Measurements from ENCODE around the gene SUPT6H.
"Not testable (repeated sequence)": the region's sequence is repeated elsewhere in the genome, so short reads cannot be mapped to it uniquely, and the experiment has no call there.

SUPT6H gene

GRCh38 chr17:28641579-28641978 is 20.4 kb upstream of the SUPT6H start:
- Mint-ChIP-seq H3K27me3 (no peaks in the 10 kb centered on the region), H3K27ac (no peak overlapping the region), H3K4me3 (no peak overlapping the region), H3K9me3 (no peaks in the 10 kb centered on the region), H3K4me1 (ENCODE audit: low read depth) (peaks cover 43% of the 10 kb centered on the region), H3K36me3 (ENCODE audit: low read depth) (peaks cover 69% of the 10 kb centered on the region)

GRCh38 chr17:28643983-28644786 is 17.8 kb upstream of the SUPT6H start:
- Mint-ChIP-seq H3K4me1 (ENCODE audit: low read depth) (peaks cover 45% of the 10 kb centered on the region), H3K4me3 (peak overlapping the region; percentile 97), H3K27me3 (no peaks in the 10 kb centered on the region), H3K27ac (peak overlapping the region; percentile 94), H3K36me3 (ENCODE audit: low read depth) (peaks cover 64% of the 10 kb centered on the region), H3K9me3 (no peaks in the 10 kb centered on the region)

GRCh38 chr17:28644787-28645575 is 17.0 kb upstream of the SUPT6H start, which contains the start of gene BLTP2:
TSS of gene BLTP2 (minus strand) at chr17:28645158. CDS start at chr17:28645056, 102 bp downstream.
- Mint-ChIP-seq H3K27ac (peak within 1 kb of the TSS; percentile 94), H3K9me3 (no peaks in the 10 kb centered on the region), H3K4me1 (ENCODE audit: low read depth) (peaks cover 38% of the 10 kb centered on the region), H3K36me3 (ENCODE audit: low read depth) (peaks cover 58% of the 10 kb centered on the region), H3K27me3 (no peaks in the 10 kb centered on the region), H3K4me3 (peak within 1 kb of the TSS; percentile 97)

GRCh38 chr17:28645576-28645939 is 16.4 kb upstream of the SUPT6H start:
- Mint-ChIP-seq H3K27ac (peak overlapping the region; percentile 78), H3K9me3 (no peaks in the 10 kb centered on the region), H3K27me3 (no peaks in the 10 kb centered on the region), H3K4me1 (ENCODE audit: low read depth) (peaks cover 38% of the 10 kb centered on the region), H3K4me3 (peak overlapping the region; percentile 97), H3K36me3 (ENCODE audit: low read depth) (peaks cover 54% of the 10 kb centered on the region)

GRCh38 chr17:28646039-28646754 is 15.8 kb upstream of the SUPT6H start:
- Mint-ChIP-seq H3K4me3 (peak overlapping the region; percentile 97), H3K9me3 (no peaks in the 10 kb centered on the region), H3K36me3 (ENCODE audit: low read depth) (peaks cover 47% of the 10 kb centered on the region), H3K27ac (peak overlapping the region; percentile 78), H3K4me1 (ENCODE audit: low read depth) (peaks cover 38% of the 10 kb centered on the region), H3K27me3 (no peaks in the 10 kb centered on the region)

- Mint-ChIP-seq H3K27me3 (no peaks in the 10 kb centered on the region), H3K4me3 (no peak overlapping the region), H3K27ac (no peak overlapping the region), H3K4me1 (ENCODE audit: low read depth) (peaks cover 26% of the 10 kb centered on the region), H3K36me3 (ENCODE audit: low read depth) (peaks cover 25% of the 10 kb centered on the region), H3K9me3 (no peaks in the 10 kb centered on the region)
These were observed 13.3 kb upstream of the SUPT6H start for GRCh38 chr17:28648698-28649097.

GRCh38 chr17:28655160-28655559 is 6.8 kb upstream of the SUPT6H start:
- H3K4me1 Mint-ChIP-seq (ENCODE audit: low read depth), result peaks cover 12% of the 10 kb centered on the region
- H3K9me3 Mint-ChIP-seq, result no peaks in the 10 kb centered on the region
- H3K4me3 Mint-ChIP-seq, result no peak overlapping the region
- H3K36me3 Mint-ChIP-seq (ENCODE audit: low read depth), result peaks cover 33% of the 10 kb centered on the region
- no peaks in the 10 kb centered on the region for H3K27me3 Mint-ChIP-seq
- peak overlapping the region; percentile 20 for H3K27ac Mint-ChIP-seq

- H3K9me3 Mint-ChIP-seq, result no peaks in the 10 kb centered on the region
- peaks cover 43% of the 10 kb centered on the region for H3K36me3 Mint-ChIP-seq (ENCODE audit: low read depth)
- H3K4me3 Mint-ChIP-seq, result no peak overlapping the region
- H3K4me1 Mint-ChIP-seq (ENCODE audit: low read depth), result peaks cover 29% of the 10 kb centered on the region
- no peak overlapping the region for H3K27ac Mint-ChIP-seq
- no peaks in the 10 kb centered on the region for H3K27me3 Mint-ChIP-seq
These were observed 4.2 kb upstream of the SUPT6H start for GRCh38 chr17:28657756-28658155.

GRCh38 chr17:28658342-28658741 is 3.7 kb upstream of the SUPT6H start:
- H3K27me3 Mint-ChIP-seq, H3K4me3 Mint-ChIP-seq, H3K27ac Mint-ChIP-seq, H3K9me3 Mint-ChIP-seq: not testable (repeated sequence)
- peaks cover 34% of the 10 kb centered on the region for H3K4me1 Mint-ChIP-seq (ENCODE audit: low read depth)
- peaks cover 48% of the 10 kb centered on the region for H3K36me3 Mint-ChIP-seq (ENCODE audit: low read depth)

GRCh38 chr17:28658766-28659496 is 3.1 kb upstream of the SUPT6H start:
- H3K4me3 Mint-ChIP-seq, H3K9me3 Mint-ChIP-seq, H3K27ac Mint-ChIP-seq, H3K27me3 Mint-ChIP-seq: not testable (repeated sequence)
- peaks cover 54% of the 10 kb centered on the region for H3K36me3 Mint-ChIP-seq (ENCODE audit: low read depth)
- H3K4me1 Mint-ChIP-seq (ENCODE audit: low read depth), result peaks cover 40% of the 10 kb centered on the region

- peaks cover 46% of the 10 kb centered on the region for H3K4me1 Mint-ChIP-seq (ENCODE audit: low read depth)
- H3K9me3 Mint-ChIP-seq, H3K27me3 Mint-ChIP-seq, H3K27ac Mint-ChIP-seq, H3K4me3 Mint-ChIP-seq: not testable (repeated sequence)
- peaks cover 55% of the 10 kb centered on the region for H3K36me3 Mint-ChIP-seq (ENCODE audit: low read depth)
These were observed 2.5 kb upstream of the SUPT6H start for GRCh38 chr17:28659497-28659881.

- Mint-ChIP-seq H3K9me3 (no peaks in the 10 kb centered on the region), H3K4me3 (peak overlapping the region; percentile 100), H3K27me3 (no peaks in the 10 kb centered on the region), H3K27ac (peak overlapping the region; percentile 100), H3K4me1 (ENCODE audit: low read depth) (peaks cover 55% of the 10 kb centered on the region), H3K36me3 (ENCODE audit: low read depth) (peaks cover 60% of the 10 kb centered on the region)
These were observed 473 bp downstream of the SUPT6H start for GRCh38 chr17:28662527-28662829.

- H3K4me3 Mint-ChIP-seq, result peak overlapping the region; percentile 100
- no peaks in the 10 kb centered on the region for H3K9me3 Mint-ChIP-seq
- H3K4me1 Mint-ChIP-seq (ENCODE audit: low read depth), result peaks cover 60% of the 10 kb centered on the region
- peaks cover 61% of the 10 kb centered on the region for H3K36me3 Mint-ChIP-seq (ENCODE audit: low read depth)
- H3K27me3 Mint-ChIP-seq, result no peaks in the 10 kb centered on the region
- H3K27ac Mint-ChIP-seq, result peak overlapping the region; percentile 100
These were observed 1.7 kb downstream of the SUPT6H start for GRCh38 chr17:28663723-28664122.

GRCh38 chr17:28665994-28666393 is 4.0 kb downstream of the SUPT6H start:
- no peak overlapping the region for H3K4me3 Mint-ChIP-seq
- H3K27ac Mint-ChIP-seq, result peak overlapping the region; percentile 34
- H3K27me3 Mint-ChIP-seq, result no peaks in the 10 kb centered on the region
- peaks cover 57% of the 10 kb centered on the region for H3K36me3 Mint-ChIP-seq (ENCODE audit: low read depth)
- H3K9me3 Mint-ChIP-seq, result no peaks in the 10 kb centered on the region
- H3K4me1 Mint-ChIP-seq (ENCODE audit: low read depth), result peaks cover 47% of the 10 kb centered on the region

All from stimulated activated naive CD8-positive, alpha-beta T cell treated with anti-CD3 and anti-CD28 coated beads, Interleukin-15, Interleukin-2, amounts not matched to agents 100 ng/mL and 50 ng/mL, for 24 hours (primary cell).